Lung (tissue), 12 donors: ENCODE measurements around the gene PIK3AP1. TPM values are rescaled to one million over a fixed set of nuclear protein-coding genes. Genes with fewer than 3 reads are reported as not detected.

Experiments used
- ATAC-seq: fragments of 200-7000 bp; cut with Tn5 transposase; one replicate; pipeline ENCODE4 v1.9.1; 2020; ENCODE audit warnings: moderate number of reproducible peaks; ENCODE audit not compliant: insufficient read depth, low FRiP score
- DNase-seq, 3 donors: peaks; one replicate each; pipeline ENCODE4 v3.0.0-alpha.2; 2013 to 2017
- H3K27ac ChIP-seq, 2 donors: one replicate each; pipeline ENCODE4 v1.5.1; 2013; ENCODE audit warnings: mild to moderate bottlenecking in 2 of 2, moderate library complexity in 2 of 2, control low read depth in 1 of 2, inconsistent platforms in 1 of 2, low read depth in 1 of 2, low read length in 1 of 2
- H3K27me3 ChIP-seq, 3 donors: one replicate each; pipeline ENCODE4 v1.5.1; 2013; ENCODE audit warnings: low read length in 2 of 3; ENCODE audit not compliant: control insufficient read depth in 3 of 3, insufficient read depth in 3 of 3
- H3K36me3 ChIP-seq, 4 donors: one replicate each; pipeline ENCODE4 v1.5.1; 2013; ENCODE audit warnings: low read length in 4 of 4, mild to moderate bottlenecking in 1 of 4, moderate library complexity in 1 of 4; ENCODE audit not compliant: control insufficient read depth in 4 of 4, insufficient read depth in 4 of 4
- H3K4me1 ChIP-seq, 5 donors: one replicate each; pipeline ENCODE4 v1.5.1; 2013; ENCODE audit warnings: low read length in 5 of 5, mild to moderate bottlenecking in 2 of 5, moderate library complexity in 1 of 5; ENCODE audit not compliant: control insufficient read depth in 5 of 5, insufficient read depth in 5 of 5
- H3K4me3 ChIP-seq: one replicate; pipeline ENCODE4 v1.5.1; 2013; ENCODE audit warnings: mild to moderate bottlenecking, control low read depth, moderate library complexity
- H3K9ac ChIP-seq, 2 donors: one replicate each; pipeline ENCODE4 v1.5.1; 2013; ENCODE audit warnings: low read length in 2 of 2, control low read depth in 1 of 2; ENCODE audit not compliant: insufficient read depth in 1 of 2
- H3K9me3 ChIP-seq, 4 donors: one replicate each; pipeline ENCODE4 v1.5.1; 2013; ENCODE audit warnings: low read length in 3 of 4, mild to moderate bottlenecking in 1 of 4, moderate library complexity in 1 of 4; ENCODE audit not compliant: control insufficient read depth in 4 of 4, insufficient read depth in 3 of 4
- WGBS, 2 donors: extraction: QIAGEN DNeasy Blood & Tissue Kit; methylation state at CpG; one replicate each; pipeline ENCODE4 v1.1.7; 2013; 5-methylcytosine and 5-hydroxymethylcytosine counted together
- polyA plus RNA-seq, 2 donors: library from polyadenylated mRNA; stranded (reverse); fragments of 200-250 nt; gene quantifications; one replicate each; pipeline ENCODE4 v1.2.1, GENCODE V29; 2013
- total RNA-seq, 2 donors: library from RNA; depleted of rRNA in 1 of 2; stranded (reverse); fragments of >200 nt in 1 of 2; gene quantifications; one replicate each; pipeline ENCODE4 v1.2.1, GENCODE V29; 2014 to 2021
- TF ChIP-seq, protein P1 (sequence below): IDR thresholded peaks from 2 replicates; pipeline ENCODE4 v1.5.1; 2012; ENCODE audit warnings: mild to moderate bottlenecking; ENCODE audit errors: control extremely low read depth, extremely low read depth
- donor health status: control.
- donor health status: control.
- donor health status: Bipolar disorder and iron deficiency.
- donor health status: healthy.
- donor health status: DM: yes; HTN: yes; CAD: no.

The PIK3AP1 gene
- total and polyA plus RNA-seq, 4 donors, result 7.3 to 120 (median 30.4) TPM

DNA sequence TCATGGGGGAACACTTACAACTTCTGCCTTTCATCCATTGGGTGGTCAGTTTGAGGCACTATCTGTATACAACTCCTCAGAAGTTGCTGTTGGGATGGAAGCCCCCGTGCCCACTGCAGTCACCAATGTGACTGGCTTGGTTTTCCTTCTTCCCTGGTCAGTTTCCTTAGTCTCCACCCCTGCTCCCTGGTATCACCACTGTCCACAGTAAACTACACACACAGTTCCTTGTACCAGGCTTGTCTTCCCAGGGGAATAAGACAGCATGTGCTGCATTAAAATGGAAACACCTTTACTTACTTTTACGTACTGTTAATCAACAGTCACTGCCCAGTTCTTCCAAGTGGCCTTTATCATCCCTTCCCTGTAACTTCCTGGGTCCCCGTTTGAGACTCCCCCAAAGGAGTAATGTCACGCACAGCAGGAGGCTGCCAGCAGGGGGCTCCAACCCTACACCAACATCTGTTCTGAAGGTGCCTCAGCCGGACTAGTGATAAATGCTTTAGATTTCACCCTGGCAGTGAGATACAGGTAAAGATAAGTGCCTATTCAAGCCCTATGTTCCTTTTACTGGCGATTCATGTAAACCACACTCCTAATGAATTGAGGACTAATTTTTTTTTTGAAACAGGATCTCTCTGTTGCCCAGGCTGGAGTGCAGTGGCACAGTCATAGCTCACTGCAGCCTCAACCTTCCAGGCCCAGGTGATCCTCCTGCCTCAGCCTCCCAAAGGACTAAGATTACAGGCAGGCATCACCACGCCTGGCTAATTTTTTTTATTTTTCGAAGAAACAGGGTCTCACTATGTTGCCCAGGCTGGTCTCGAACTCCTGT lies 45.3 kb upstream of the PIK3AP1 start:
- no peaks in the 10 kb centered on the region for H3K4me1 ChIP-seq
- peaks cover 0 to 1% (median 0%) of the 10 kb centered on the region in 4 donors for H3K9me3 ChIP-seq
- TF ChIP-seq, protein P1, sequence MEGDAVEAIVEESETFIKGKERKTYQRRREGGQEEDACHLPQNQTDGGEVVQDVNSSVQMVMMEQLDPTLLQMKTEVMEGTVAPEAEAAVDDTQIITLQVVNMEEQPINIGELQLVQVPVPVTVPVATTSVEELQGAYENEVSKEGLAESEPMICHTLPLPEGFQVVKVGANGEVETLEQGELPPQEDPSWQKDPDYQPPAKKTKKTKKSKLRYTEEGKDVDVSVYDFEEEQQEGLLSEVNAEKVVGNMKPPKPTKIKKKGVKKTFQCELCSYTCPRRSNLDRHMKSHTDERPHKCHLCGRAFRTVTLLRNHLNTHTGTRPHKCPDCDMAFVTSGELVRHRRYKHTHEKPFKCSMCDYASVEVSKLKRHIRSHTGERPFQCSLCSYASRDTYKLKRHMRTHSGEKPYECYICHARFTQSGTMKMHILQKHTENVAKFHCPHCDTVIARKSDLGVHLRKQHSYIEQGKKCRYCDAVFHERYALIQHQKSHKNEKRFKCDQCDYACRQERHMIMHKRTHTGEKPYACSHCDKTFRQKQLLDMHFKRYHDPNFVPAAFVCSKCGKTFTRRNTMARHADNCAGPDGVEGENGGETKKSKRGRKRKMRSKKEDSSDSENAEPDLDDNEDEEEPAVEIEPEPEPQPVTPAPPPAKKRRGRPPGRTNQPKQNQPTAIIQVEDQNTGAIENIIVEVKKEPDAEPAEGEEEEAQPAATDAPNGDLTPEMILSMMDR, result peak; percentile 58
- H3K36me3 ChIP-seq, result no peaks in the 10 kb centered on the region
- WGBS, 2 donors, result 49 to 52% methylated on average over 9 of the region's 9 CpGs
- DNase-seq (peak; percentile 31 to 58 (median 55)), ATAC-seq (peak; percentile 62)
- no peak overlapping the region for H3K27ac ChIP-seq
- H3K4me3 ChIP-seq, result no peak overlapping the region
- no peaks in the 10 kb centered on the region for H3K27me3 ChIP-seq
- H3K9ac ChIP-seq, result no peak overlapping the region

DNA sequence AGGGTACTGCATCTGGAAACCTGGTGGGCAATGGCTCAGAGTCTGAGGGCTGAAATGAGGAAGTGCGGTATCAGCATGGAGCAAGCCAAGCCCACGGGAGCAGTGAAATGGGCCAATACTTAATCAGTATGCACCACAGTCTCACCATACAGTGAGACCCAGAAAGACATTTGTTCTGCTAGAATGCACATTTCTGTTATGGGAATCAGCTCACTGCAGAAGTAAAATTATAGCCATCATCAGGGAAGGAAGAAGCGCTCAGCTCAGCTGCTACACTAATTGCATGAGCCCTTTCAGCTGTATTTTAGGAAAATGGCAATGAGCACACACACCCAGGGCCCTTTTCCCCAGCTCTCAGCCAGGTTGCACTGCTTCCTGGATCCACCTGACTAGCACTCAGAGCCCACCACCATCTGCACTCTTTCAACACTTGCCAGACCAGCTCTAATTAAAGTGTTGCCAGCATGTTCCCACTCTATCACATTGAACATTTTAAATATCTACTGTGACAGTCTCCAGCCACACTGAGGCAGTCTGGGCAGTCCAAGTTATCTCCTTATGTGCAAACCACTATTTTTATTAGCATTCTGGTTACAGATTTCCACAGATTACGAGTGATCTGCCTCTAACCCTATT lies 44.2 kb upstream of the PIK3AP1 start:
- Histone ChIP-seq H3K9ac (no peak overlapping the region), H3K4me3 (no peak overlapping the region), H3K36me3 (no peaks in the 10 kb centered on the region), H3K27me3 (no peaks in the 10 kb centered on the region), H3K27ac (no peak overlapping the region), H3K4me1 (no peaks in the 10 kb centered on the region), H3K9me3 (no peaks in the 10 kb centered on the region)
- TF ChIP-seq, protein P1, result no peak
- no peak for ATAC-seq
- 68 to 70% methylated on average over 4 of the region's 4 CpGs for WGBS, 2 donors
- DNase-seq, result no peak

DNA sequence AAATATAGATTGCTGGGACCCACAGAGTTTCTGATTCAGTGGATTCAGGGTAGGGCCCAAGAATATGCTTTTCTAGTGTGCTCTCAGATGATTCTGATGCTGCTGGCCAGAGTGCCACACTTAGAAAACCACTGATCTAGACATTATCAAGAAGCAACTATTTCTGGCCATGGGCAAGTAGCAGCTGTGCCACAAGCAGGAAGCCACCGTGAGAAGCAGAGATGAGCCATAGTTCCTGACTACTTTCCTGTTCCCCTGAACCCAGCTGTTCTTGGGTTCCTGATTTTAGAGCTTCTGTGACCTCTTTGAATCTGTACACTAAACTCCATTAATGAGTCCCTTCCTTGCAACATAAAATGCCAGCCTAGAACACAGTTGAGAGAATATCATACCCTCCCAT lies 38.1 kb upstream of the PIK3AP1 start:
- DNase-seq (no peak), ATAC-seq (no peak)
- 13 to 42% methylated on average over 1 of the region's 1 CpG for WGBS, 2 donors

More for the DNA sequence above, 38.1 kb upstream of the PIK3AP1 start:
- Histone ChIP-seq H3K4me1 (no peaks in the 10 kb centered on the region), H3K9ac (no peak overlapping the region), H3K27me3 (no peaks in the 10 kb centered on the region), H3K27ac (no peak overlapping the region), H3K36me3 (no peaks in the 10 kb centered on the region), H3K4me3 (no peak overlapping the region), H3K9me3 (no peaks in the 10 kb centered on the region)
- TF ChIP-seq, protein P1, result no peak
